PFSK-1 (cell line): ENCODE results near the gene SYTL3.

ENCODE experiments used
- FOXP2 ChIP-seq: optimal IDR thresholded peaks from 2 replicates; pipeline ENCODE3; 2011; ENCODE audit warnings: borderline replicate concordance, control low read depth, inconsistent platforms; ENCODE audit not compliant: insufficient read depth; ENCODE audit errors: extremely low read length, extremely low read depth
- POLR2AphosphoS5 ChIP-seq: IDR thresholded peaks from 2 replicates; pipeline ENCODE4 v1.6.1; 2012; ENCODE audit warnings: low read depth, mild to moderate bottlenecking, control low read depth, low read length, moderate library complexity
- REST ChIP-seq, 2 experiments: IDR thresholded peaks; 2 replicates each; pipeline versions ENCODE4 v1.6.1 to v1.8.0; 2011 to 2012; ENCODE audit warnings: low read depth in 2 of 2, low read length in 2 of 2, control low read depth in 1 of 2, inconsistent platforms in 1 of 2, mild to moderate bottlenecking in 1 of 2, moderate library complexity in 1 of 2; ENCODE audit not compliant: insufficient read depth in 1 of 2
- SIN3A ChIP-seq: IDR thresholded peaks from 2 replicates; pipeline ENCODE4 v1.6.1; 2012; ENCODE audit warnings: mild to moderate bottlenecking, low read length, moderate library complexity, borderline replicate concordance; ENCODE audit not compliant: insufficient read depth
- TAF1 ChIP-seq: IDR thresholded peaks from 2 replicates; pipeline ENCODE4 v1.6.1; 2012; ENCODE audit warnings: low read length, control low read depth, borderline replicate concordance; ENCODE audit not compliant: insufficient read depth

GRCh38 chr6:158621694-158622544 is 27.9 kb upstream of the SYTL3 start:
- TF ChIP-seq REST (IDR thresholded peaks at IDR 0.05; ENCODE audit: insufficient read depth in 1 of 2, low read depth in 2 of 2, low read length in 2 of 2): no peak
- TF ChIP-seq POLR2AphosphoS5: no peak
- no peak for TF ChIP-seq TAF1
- TF ChIP-seq SIN3A: no peak
- no peak for TF ChIP-seq FOXP2
